HG02870 (cell line): ENCODE results near the gene DAZAP1.
"Not testable (repeated sequence)": the region's sequence is repeated elsewhere in the genome, so short reads cannot be mapped to it uniquely, and the experiment has no call there.

ENCODE experiments used
- ATAC-seq: cut with Tn5 transposase; IDR thresholded peaks from one replicate; pipeline ENCODE4 v1.9.1; 2021; ENCODE audit warnings: mild to moderate bottlenecking, moderate library complexity; ENCODE audit not compliant: unreplicated experiment

The DAZAP1 gene

GRCh38 chr19:1410136-1410786, 2.9 kb downstream of the DAZAP1 start:
- no peak for ATAC-seq

- no peak for ATAC-seq
These were observed 3.4 kb downstream of the DAZAP1 start for GRCh38 chr19:1410789-1411188.

DNA sequence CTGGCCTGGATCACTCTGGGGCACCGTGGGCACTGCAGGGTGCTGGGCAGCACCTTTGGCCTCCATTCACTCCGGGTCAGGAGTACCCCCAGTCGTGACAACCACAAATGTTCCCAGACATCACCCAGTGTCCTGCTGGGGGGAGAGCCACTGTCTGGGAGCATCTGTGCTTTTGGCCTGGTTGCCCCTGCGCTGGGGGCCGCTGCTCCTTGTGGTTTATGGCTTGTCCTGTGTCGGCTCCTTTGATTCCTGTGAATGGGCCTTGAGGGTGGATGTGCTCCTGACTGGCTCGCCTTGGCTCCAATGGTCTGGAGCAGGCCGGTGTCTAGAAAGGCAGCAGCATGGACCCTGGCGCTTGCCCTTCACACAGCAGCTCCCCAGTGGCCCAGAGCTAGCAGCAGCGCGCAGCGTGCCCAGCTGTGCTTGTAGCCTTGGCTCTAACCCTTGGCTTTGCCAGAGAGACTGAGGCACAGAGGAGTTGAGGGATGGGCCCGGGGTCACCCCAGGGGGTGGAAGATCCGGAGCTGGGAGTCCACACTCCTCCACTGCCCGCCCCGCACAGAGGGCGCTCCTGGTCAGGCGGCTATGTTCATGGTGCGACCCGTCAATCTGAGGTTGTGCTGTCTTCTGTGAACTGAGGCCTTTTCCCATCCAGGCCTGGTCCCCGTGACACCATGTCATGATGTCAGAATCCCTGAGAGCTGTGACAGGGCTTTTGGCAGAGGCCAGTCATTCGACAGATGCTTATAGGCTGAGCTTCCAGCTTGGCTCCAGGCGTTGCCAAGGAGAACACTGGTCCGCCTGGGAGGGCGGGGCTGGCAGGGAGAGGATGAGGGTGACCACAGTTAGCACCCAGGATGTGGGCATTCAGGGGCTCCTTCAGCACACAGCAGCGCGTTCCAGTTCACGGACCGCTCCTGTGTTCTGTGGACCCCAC, 4.1 kb downstream of the DAZAP1 start:
- no peak for ATAC-seq

GRCh38 chr19:1412323-1412923, 5.0 kb downstream of the DAZAP1 start:
- no peak for ATAC-seq

- no peak for ATAC-seq
These were observed 5.8 kb downstream of the DAZAP1 start for GRCh38 chr19:1412995-1413800.

DNA sequence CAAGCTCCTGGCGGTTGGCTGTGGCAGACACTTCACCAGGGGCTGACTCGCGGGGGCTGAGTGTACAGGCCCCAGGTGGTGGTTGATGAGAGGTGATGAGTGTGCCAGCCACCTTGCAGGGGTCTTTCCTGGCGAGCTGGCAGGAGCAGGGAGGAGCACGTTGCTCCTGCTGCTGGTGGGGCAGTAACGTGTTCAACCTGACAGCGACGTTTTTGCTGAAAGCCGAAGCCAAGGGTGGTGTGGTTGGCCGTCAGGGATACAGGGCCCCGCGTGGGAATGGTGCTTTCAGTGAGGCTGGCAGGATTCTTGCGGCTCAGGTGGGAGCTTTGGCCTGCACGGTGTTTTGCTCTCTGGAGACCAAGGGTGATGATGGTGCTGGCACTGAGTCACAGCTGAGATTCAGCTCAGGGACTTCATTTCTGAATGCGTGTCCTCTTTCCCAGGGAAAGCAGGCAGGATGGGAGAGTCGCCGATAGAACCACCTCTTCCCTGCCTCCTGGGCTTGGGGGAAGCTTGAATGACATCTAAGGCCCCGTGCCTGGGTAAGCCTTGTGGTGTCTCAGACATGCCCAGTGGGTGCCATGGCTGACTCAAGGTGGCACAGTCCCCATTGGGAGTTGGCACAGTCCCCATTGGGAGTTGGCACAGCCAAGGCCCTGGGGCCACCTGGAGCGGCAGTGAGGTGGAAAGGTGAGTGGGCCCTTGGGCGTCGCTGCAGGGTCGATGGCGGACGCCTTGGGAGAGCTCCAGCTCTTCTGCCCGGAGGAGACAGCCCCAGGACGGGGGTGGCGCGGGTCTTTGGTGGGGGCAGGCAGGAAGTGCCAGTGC, 8.8 kb downstream of the DAZAP1 start:
- no peak for ATAC-seq

- ATAC-seq: no peak
These were observed 9.8 kb downstream of the DAZAP1 start for GRCh38 chr19:1417145-1417544.

GRCh38 chr19:1417681-1418495, 10.5 kb downstream of the DAZAP1 start:
- no peak for ATAC-seq

DNA sequence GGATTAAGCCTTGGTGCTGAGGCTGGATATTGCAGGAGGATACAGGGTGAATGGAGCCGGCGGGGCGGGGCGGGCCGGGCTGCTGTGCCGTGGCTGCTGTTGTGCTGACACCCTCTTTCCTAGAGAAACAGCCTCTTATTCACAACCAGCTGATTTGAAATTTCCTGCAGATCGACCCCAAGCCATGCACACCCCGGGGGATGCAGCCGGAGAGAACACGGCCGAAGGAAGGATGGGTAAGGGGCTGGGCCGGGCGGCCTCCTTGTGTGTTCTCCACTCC, 11.1 kb downstream of the DAZAP1 start:
- no peak for ATAC-seq

DNA sequence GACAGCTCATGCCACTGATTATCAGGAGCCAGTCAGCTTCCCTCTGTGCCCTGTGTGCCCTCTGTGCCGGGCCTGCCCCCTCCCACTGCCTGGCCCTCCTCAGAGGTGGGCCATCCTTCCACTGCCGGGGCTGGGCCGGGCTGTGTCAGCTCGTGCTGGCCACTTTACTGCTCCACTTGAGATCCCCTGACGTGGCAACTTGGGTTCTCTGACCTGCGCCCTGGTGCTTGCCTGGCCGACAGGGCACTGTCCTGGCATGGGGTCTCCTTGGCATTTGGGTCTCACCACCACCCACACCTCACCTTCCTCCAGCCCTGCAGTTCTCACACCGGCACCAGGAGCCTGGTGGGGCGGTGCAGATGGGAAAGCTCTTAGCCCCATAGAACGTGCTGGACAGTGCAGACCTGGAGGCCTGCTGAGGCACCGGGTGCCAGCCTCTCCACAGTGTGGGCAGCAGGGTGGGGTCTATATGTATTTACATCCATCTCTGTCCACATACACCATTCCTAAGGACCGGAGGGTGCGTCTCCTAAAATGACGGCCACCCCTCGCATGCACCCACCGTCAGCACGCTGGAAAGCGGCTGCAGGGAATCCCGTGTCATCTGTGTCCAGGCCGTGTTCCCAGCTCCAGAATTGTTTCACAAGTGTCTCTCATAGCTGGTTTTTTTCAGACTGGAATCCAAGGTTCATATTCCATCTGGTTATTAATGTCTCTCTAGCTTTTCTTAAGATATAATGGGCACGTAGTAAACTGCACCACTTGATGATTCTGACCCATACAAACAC, 11.8 kb downstream of the DAZAP1 start:
- no peak for ATAC-seq

DNA sequence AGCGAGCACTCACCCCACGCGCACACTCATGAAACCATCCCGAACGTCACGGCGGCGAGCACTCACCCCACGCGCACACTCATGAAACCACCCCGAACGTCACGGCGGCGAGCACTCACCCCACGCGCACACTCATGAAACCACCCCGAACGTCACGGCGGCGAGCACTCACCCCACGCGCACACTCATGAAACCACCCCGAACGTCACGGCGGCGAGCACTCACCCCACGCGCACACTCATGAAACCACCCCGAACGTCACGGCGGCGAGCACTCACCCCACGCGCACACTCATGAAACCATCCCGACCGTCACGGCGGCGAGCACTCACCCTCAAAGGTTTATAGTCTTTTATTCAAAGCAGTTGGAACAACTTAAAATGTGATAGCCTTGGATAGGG, 12.7 kb downstream of the DAZAP1 start:
- ATAC-seq: not testable (repeated sequence)

DNA sequence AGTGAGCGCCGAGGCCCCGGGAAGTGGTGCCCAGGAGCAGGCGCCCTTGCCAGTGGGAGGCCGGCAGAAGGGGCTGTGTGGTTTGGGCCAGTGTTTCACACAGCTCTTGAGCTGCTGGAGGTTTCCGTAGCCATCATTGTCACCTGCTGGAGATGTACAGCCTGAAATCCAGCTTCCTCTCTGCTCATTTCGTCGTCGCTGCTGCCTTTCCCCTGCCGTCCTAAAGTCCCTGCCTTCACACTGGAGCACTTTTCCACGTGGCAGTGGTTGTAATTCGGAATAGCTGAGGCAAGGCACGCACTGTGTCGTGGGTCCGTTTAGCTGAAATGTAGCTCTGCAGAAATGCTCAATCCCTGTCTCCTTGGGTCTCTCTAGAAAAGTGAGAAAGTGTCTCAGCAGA, 13.2 kb downstream of the DAZAP1 start:
- no peak for ATAC-seq

DNA sequence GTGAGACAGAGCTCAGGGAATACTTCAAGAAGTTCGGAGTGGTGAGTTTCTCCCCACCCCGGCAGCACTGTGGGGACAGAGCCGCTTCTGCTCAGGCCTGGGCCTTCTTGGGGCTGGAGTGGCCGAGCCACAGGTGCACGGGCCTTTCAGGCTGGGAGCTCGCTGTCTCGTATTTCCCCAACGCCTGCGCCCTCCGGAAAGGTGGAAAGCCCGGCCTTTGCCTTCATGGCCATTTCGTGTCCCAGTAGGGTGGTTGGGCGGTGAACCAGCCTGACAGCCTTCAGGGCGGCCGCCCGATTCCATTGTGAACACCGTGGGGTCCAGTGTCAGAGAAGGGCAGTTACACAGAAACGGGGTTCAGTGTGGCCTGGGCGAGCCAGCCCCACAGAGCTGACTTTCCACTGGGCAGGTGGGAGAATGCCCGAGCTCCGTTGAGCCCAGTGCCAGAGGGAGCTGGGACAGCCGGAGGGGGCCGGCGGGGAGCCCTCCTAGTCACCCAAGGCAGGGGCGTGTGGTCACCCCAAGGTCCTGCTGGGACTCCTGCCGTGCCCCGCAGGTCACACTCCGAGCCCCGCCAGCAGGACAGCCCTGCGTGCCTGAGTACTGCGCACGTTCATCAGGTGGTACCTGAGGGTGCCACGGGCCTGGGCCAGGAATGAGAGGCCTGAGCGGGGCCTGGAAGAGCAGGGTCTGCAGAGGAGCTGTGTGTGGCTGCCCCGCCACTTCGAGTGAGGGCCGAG, 14.0 kb downstream of the DAZAP1 start:
- no peak for ATAC-seq

DNA sequence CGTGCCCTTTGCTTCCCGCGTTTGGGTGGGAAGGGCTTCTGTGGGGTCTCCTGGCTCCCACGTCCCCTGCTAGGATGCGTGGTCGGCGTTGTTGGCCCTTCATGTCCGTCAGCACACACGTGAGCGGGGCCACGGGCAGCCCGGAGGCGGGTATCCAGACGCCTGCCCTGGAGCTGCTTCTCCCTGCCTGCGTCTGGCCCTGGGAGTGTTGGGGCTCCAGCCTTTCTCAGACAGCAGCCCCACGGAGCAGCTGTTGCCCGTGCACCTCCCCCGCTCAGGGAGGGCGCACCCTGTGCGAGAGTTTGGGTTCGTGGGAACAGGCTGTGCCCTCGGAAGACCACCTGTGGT, 14.5 kb downstream of the DAZAP1 start:
- no peak for ATAC-seq

- no peak for ATAC-seq
These were observed 15.0 kb downstream of the DAZAP1 start for GRCh38 chr19:1422360-1422759.

DNA sequence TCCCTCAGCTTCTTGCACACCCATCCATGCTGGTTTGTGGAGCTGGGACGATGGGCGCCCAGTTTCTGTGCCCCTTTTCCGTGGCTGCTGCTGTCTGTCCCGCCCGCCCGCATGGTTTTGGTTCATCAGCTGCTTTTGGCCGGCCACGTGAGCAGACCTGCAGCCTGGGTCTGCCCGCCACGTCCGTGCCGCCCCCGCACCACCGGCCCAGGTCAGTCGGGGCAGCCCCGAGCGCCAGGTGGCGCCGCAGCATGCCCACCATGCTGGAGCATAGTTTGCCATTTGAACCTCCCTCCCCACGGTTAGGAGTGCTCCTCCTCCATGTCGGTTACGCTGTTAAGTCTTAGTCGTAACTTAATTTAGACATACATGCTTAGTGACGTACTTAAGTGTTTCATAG, 15.6 kb downstream of the DAZAP1 start:
- ATAC-seq: no peak

DNA sequence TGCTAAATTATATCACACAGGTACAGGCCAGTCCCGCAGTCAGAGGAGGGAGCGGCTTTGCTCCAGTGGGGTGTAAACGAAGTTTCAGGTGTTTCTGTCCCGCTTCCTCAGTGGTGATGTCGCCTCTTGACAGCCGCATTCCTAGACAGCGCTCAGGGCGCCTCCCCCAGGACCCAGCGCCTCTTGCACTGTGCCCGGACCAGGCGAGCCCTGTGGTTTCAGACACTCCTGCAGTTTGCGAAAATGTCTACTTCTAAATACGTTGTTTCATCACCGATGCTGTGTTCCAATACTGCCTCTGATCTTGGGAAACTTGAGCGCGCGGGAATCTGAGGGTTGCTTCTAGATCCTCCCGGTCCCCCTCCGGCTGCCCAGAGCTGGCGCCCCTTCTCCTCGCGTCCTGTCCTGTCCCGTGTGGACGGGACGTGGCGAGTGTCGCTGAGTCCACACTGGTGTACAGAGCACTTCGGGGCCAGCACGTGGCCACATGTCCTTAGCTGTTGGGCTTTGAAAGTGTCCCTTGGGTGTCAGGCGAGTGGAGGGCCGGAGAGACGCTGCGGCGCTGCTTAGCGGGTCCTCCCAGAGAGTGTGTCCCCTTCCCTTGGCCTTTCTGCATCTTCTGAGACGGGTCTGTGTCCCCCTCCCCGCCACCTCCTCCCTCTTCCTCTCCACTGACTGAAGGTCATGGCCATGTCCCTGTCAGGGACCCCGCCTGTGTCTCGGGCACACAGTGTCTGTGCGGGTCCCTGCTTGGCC, 16.2 kb downstream of the DAZAP1 start:
- no peak for ATAC-seq
